ENCODE results near the gene SFXN4.

SFXN4 gene, protein sequence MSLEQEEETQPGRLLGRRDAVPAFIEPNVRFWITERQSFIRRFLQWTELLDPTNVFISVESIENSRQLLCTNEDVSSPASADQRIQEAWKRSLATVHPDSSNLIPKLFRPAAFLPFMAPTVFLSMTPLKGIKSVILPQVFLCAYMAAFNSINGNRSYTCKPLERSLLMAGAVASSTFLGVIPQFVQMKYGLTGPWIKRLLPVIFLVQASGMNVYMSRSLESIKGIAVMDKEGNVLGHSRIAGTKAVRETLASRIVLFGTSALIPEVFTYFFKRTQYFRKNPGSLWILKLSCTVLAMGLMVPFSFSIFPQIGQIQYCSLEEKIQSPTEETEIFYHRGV

GRCh38 chr10:119165171-119166117, at the start of gene SFXN4:
SFXN4 (minus strand) TSS chr10:119165714; CDS start chr10:119165647, 67 bp downstream.
- DNase-seq (ENCODE audit: low spot score): peak; percentile 65

DNA sequence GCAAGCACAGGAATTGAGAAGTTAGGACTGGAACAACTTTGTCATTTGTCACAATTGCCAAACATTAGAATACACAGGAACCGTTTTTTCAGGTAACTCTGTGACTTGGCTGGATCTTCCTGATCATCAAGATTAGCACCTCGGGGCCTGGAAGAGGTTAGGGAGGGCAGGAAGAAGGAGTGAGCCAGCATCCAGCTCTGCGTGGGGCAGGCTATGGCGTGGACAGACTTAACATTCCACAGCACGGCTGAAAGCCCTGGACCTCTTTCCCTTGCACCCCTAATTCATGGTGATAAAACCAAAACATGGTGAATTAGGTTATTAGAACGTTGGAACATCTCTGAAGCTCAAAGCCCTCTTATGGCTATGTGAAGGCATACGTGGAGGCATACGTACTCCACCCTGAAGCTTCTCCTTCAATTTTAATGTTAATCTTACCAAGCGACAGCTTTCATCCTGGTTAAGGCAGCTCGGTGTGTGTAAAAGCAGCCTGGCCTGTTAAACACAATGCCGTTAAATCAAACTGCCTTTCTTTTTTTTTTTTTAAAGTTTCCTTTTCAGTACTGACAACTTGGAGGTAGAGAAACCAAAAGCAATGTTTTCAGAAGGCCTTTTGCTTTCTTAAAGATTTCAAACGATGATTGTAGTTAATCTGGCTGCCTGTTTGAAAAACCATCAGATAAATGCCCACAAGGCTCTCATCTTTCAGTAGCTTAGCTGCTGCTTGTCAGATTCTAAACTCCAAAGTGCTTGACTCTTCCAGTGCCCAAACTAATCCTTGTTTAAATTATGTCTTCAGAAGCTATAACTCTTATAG, 46.3 kb upstream of the SFXN4 start:
- no peak for DNase-seq (ENCODE audit: low spot score)

DNA sequence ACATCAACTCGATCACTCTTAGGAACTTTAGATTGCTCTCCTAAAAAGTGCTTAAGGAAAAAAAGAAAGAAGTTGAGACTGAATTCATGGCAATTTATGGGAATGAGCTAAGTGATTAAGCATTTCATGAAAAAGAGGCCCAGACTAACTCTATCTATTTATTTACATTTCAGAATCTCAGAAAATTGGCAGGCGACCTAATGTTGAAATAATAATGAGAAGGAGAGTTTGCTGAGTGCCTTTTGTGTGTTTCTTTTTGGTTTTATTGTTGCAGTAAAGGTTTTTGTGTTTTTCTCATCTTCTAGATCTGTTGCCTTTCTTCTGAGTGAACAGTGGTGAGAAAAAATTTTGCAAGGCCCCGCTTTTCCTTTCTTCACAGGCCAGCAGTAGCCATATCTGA, 45.7 kb upstream of the SFXN4 start:
- no peak for DNase-seq (ENCODE audit: low spot score)

DNA sequence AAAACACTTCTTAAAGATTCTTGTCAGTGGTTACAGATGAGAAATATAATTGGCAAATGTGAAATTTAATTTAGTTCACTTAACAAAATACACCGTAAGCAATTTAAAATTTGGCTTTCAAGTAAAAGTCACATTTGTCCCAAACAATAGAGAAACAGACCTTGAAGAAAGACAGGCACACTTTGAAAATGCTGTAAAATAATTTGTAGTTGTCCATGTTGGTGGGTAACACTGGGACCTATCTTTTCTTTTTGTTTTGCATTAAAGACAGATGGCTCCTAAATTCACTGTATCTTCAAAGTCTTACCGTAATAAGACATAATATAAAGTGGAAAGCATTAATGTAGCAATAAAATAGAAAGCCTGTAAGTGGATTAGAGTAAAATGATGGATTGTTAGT, 45.1 kb upstream of the SFXN4 start:
- DNase-seq (ENCODE audit: low spot score): no peak

GRCh38 chr10:119209736-119210355, 44.3 kb upstream of the SFXN4 start:
- no peak for DNase-seq (ENCODE audit: low spot score)

GRCh38 chr10:119209035-119209735, 43.7 kb upstream of the SFXN4 start:
- peak; percentile 65 for DNase-seq (ENCODE audit: low spot score)

- DNase-seq (ENCODE audit: low spot score): no peak
Observed at GRCh38 chr10:119208553-119208940, 43.0 kb upstream of the SFXN4 start.

DNA sequence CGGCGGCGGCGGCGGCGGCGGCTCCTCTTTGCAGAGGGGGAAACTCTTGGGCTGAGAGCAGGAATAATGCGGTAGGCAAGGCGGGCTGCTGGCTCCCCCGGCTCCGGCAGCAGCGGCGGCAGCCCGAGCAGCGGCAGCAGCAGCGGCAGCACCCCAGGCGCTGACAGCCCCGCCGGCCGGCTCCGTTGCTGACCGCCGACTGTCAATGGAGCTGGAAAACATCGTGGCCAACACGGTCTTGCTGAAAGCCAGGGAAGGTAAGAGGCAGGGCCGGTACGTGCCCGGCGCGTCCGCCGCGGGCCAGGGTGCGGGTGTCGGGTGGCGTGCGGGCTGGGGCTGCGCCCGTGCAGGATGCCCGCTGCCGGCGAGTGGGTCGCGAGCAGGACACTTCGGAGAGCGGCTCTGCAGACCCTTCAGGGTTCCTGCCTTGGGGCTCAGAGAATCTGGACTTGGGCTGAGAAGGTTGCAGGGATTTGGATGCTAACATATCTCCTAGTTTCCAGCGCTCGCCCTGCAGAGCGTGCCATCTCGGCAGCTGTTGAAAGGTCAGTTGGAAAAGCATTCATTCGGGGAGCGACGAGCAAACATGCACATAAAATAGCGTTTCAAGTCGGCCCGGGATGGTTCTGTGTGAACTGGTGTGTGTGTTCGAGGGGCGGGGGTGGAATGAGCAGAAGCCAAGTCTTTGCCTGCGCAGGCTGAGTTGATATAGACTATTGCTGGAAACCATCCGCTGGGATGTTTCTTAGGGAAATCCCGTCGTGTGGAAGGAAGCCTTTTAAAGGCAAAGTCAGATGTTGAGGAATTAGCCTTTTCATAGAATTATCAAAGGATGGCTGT, 42.4 kb upstream of the SFXN4 start:
- peak; percentile 67 for DNase-seq (ENCODE audit: low spot score)

DNA sequence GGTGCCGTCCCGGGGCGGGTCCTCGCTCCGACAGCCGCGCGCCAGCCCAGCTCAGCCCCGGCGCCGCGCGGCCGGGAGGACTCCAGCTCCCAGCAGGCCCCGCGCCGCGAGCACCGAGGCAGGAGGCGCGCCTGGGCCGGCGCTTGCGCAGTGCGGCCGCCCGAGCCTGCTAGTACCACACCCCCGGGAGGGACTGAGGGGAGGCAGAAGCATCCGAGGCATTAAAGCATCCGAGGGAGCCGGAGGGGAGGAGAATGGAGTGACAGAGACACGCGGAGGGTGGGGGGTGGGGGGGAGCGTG, 41.8 kb upstream of the SFXN4 start, which contains the start of gene GRK5:
Gene GRK5 (plus strand): TSS at position 206 of the 301 bp plus-strand sequence. CDS start 347 bp downstream, outside the sequence.
- DNase-seq (ENCODE audit: low spot score): peak; percentile 97

- peak; percentile 79 for DNase-seq (ENCODE audit: low spot score)
Observed at GRCh38 chr10:119206603-119207365, 41.3 kb upstream of the SFXN4 start.

- no peak for DNase-seq (ENCODE audit: low spot score)
Observed at GRCh38 chr10:119205894-119206602, 40.5 kb upstream of the SFXN4 start.

GRCh38 chr10:119203006-119203405, 37.5 kb upstream of the SFXN4 start:
- no peak for DNase-seq (ENCODE audit: low spot score)

DNA sequence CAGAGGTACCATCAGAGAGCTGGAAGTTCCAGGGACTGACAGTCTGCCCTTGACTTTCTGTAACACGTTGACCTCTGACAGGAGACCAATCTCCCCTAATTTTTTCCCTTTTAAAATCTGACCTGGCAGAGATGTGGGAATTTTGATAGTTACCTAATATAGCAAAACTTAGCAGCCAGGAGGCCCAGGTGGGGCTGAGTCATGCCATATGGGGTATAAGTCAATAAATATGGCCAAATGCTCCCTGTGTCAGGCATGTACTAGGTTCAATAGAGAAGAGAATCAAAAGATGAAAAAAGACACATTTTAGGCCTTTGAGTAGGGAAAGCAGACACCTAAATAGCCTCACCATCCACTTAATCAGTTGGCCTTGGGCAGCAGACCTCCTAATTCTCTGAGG, 35.7 kb upstream of the SFXN4 start:
- no peak for DNase-seq (ENCODE audit: low spot score)

DNA sequence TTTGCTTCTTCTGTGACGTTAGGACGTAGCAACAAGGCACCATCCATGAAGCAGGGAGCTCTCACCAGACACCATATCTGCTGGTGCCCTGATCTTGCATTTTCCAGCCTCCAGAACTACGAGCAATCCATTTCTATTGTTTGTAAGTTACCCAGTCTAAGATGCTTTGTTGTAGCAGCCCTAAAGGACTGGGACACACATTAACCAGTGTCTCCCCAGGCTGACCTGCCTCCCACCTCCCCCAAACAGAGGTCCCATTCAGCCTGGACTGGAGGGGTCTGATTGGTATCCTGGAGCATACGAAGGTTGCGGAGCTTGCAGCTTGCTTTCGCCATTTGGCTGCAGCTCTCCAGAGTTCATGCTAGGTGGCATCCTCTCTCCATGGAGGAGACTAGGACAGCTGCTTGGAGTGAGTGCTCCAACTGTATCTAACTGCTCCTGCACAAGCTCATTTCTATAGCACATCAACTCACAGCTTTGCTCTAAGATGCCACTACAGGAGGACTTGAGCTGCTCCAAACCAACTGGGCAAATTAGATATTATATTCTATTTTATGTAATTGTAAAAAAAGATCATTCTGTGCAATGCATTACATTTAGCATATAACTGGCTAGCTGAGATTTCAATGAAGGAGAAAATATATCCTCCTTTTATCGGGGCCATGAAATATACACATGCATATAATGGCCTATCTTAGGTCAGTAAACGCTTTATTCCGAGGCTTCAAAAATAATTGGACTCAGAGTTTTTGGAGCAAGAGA, 33.9 kb upstream of the SFXN4 start:
- peak; percentile 63 for DNase-seq (ENCODE audit: low spot score)

- peak; percentile 33 for DNase-seq (ENCODE audit: low spot score)
Observed at GRCh38 chr10:119198438-119198837, 32.9 kb upstream of the SFXN4 start.

DNA sequence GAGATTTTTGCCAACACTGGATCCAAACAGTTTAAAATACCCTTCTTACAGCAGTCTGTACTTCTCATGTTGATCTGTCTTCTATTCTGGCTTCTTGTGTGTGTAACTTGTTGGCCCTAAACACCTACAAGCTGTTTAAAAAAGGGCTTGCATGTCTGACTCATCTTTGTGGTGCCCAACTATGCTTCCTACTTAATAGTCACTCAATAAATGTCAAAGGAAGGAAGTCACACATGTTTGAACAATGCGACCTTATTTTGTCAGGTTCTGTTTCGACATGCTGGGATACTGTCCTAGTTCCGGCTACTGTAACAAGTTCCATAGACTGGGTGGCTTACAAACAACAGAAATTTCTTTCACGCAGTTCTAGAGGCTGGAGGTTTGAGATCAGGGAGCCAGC, 32.4 kb upstream of the SFXN4 start:
- DNase-seq (ENCODE audit: low spot score): no peak

DNA sequence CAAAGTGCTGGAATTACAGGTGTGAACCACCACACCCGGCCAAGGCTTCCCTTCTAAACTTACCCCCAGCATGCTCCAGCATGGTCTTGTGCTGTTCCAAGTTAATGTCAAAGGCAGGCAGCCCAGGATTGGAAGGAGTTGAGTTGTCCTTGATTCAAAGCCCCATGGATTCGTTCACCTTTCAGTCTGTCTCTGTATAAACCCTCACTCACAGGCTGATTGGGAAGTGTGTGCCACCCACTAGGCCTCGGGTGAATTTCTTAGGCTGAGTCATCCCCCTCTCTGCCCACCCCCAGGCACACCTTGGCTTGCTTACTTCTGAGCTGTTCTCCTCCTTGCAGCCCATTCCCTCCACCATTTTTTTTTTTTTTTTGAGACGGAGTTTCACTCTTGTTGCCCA, 26.4 kb upstream of the SFXN4 start:
- no peak for DNase-seq (ENCODE audit: low spot score)
